SJSA1 (cell line): ENCODE data around the gene NID2. TPM values are rescaled to one million over a fixed set of nuclear protein-coding genes. Genes with fewer than 3 reads are reported as not detected.
A peak's percentile ranks its signal among the peaks of the same experiment; 100 is the strongest.

ENCODE experiments used
- DNase-seq, 2 experiments: peaks; one replicate each; pipeline ENCODE4 v3.0.0-alpha.2; 2015 to 2020; ENCODE audit warnings: low spot score in 2 of 2, low read depth in 1 of 2
- H3K27ac ChIP-seq: fragments of 250-450 bp; sonication (Bioruptor Pico); 2 replicates; pipeline ENCODE4 v1.5.1; 2020; ENCODE audit warnings: mild to moderate bottlenecking, moderate library complexity
- H3K27me3 ChIP-seq: fragments of 250-450 bp; sonication (Bioruptor Pico); replicated peaks from 2 replicates; pipeline ENCODE4 v1.5.1; 2020; ENCODE audit warnings: mild to moderate bottlenecking, moderate library complexity
- H3K36me3 ChIP-seq: fragments of 250-450 bp; sonication (Bioruptor Pico); 2 replicates; pipeline ENCODE4 v1.5.1; 2020; ENCODE audit warnings: mild to moderate bottlenecking
- H3K4me1 ChIP-seq: fragments of 250-450 bp; sonication (Bioruptor Pico); replicated peaks from 2 replicates; pipeline ENCODE4 v1.6.1; 2021; ENCODE audit warnings: mild to moderate bottlenecking
- H3K4me3 ChIP-seq: fragments of 250-450 bp; sonication (Bioruptor Pico); 2 replicates; pipeline ENCODE4 v1.5.1; 2020; ENCODE audit warnings: mild to moderate bottlenecking
- H3K9me3 ChIP-seq: fragments of 250-450 bp; sonication (Bioruptor Pico); replicated peaks from 2 replicates; pipeline ENCODE4 v1.5.1; 2020; ENCODE audit warnings: mild to moderate bottlenecking
- total RNA-seq: library from RNA; depleted of rRNA; stranded (reverse); fragments of >200 nt; shearing (Covaris generic); gene quantifications from 2 replicates; pipeline ENCODE4 v1.2.3, GENCODE V29; 2014

The NID2 gene
- total RNA-seq, 1 experiment from 2014 or later: 63.9 TPM

- H3K9me3 ChIP-seq: no peaks in the 10 kb centered on the region
- H3K36me3 ChIP-seq: peaks cover 48% of the 10 kb centered on the region
- H3K27me3 ChIP-seq: no peaks in the 10 kb centered on the region
- no peaks in the 10 kb centered on the region for H3K4me1 ChIP-seq
- no peak for DNase-seq
- H3K27ac ChIP-seq: no peak overlapping the region
- peak overlapping the region; percentile 83 for H3K4me3 ChIP-seq
Measured at GRCh38 chr14:51990488-51990887, 78.4 kb downstream of the NID2 start.

- no peaks in the 10 kb centered on the region for H3K9me3 ChIP-seq
- H3K4me3 ChIP-seq: peak within 1 kb of the TSS; percentile 83
- no peaks in the 10 kb centered on the region for H3K27me3 ChIP-seq
- DNase-seq: peak; percentile 79 to 89
- H3K36me3 ChIP-seq: peaks cover 38% of the 10 kb centered on the region
- no peaks in the 10 kb centered on the region for H3K4me1 ChIP-seq
- peak within 1 kb of the TSS; percentile 44 for H3K27ac ChIP-seq
Measured at GRCh38 chr14:51989293-51990234, 79.3 kb downstream of the NID2 start, which contains the start of gene RTRAF. Gene RTRAF, plus strand, starts transcription at chr14:51989546. Its CDS starts 94 bp downstream, at chr14:51989640.

GRCh38 chr14:51988221-51988620 lies 80.6 kb downstream of the NID2 start:
- DNase-seq: no peak
- no peaks in the 10 kb centered on the region for H3K4me1 ChIP-seq

GRCh38 chr14:51981218-51981854 lies 87.5 kb downstream of the NID2 start:
- no peak for DNase-seq
- H3K4me1 ChIP-seq: no peaks in the 10 kb centered on the region
- no peaks in the 10 kb centered on the region for H3K27me3 ChIP-seq
- no peaks in the 10 kb centered on the region for H3K9me3 ChIP-seq
- no peaks in the 10 kb centered on the region for H3K36me3 ChIP-seq
- no peak overlapping the region for H3K4me3 ChIP-seq
- no peak overlapping the region for H3K27ac ChIP-seq

More at GRCh38 chr14:51988221-51988620, 80.6 kb downstream of the NID2 start:
- Histone ChIP-seq H3K27me3 (no peaks in the 10 kb centered on the region), H3K9me3 (no peaks in the 10 kb centered on the region), H3K36me3 (peaks cover 25% of the 10 kb centered on the region), H3K4me3 (no peak overlapping the region), H3K27ac (no peak overlapping the region)

GRCh38 chr14:51979088-51979709 lies 89.7 kb downstream of the NID2 start:
- no peak overlapping the region for H3K27ac ChIP-seq
- H3K9me3 ChIP-seq: no peaks in the 10 kb centered on the region
- H3K4me3 ChIP-seq: no peak overlapping the region
- H3K27me3 ChIP-seq: no peaks in the 10 kb centered on the region
- H3K4me1 ChIP-seq: no peaks in the 10 kb centered on the region
- peak; percentile 61 to 77 for DNase-seq
- H3K36me3 ChIP-seq: no peaks in the 10 kb centered on the region

GRCh38 chr14:51978681-51979085 lies 90.2 kb downstream of the NID2 start:
- H3K36me3 ChIP-seq: no peaks in the 10 kb centered on the region
- H3K4me3 ChIP-seq: no peak overlapping the region
- no peaks in the 10 kb centered on the region for H3K27me3 ChIP-seq
- no peak overlapping the region for H3K27ac ChIP-seq
- no peak for DNase-seq
- no peaks in the 10 kb centered on the region for H3K9me3 ChIP-seq
- no peaks in the 10 kb centered on the region for H3K4me1 ChIP-seq

- Histone ChIP-seq H3K27me3 (no peaks in the 10 kb centered on the region), H3K4me3 (no peak overlapping the region), H3K27ac (no peak overlapping the region), H3K36me3 (no peaks in the 10 kb centered on the region), H3K4me1 (no peaks in the 10 kb centered on the region), H3K9me3 (no peaks in the 10 kb centered on the region)
- no peak for DNase-seq
Measured at GRCh38 chr14:51977075-51977474, 91.8 kb downstream of the NID2 start.

GRCh38 chr14:51972566-51972965 lies 96.3 kb downstream of the NID2 start:
- no peak for DNase-seq
- no peaks in the 10 kb centered on the region for H3K36me3 ChIP-seq
- no peak overlapping the region for H3K27ac ChIP-seq

GRCh38 chr14:51969852-51970540 lies 98.9 kb downstream of the NID2 start:
- no peak overlapping the region for H3K4me3 ChIP-seq
- no peaks in the 10 kb centered on the region for H3K27me3 ChIP-seq
- no peak overlapping the region for H3K27ac ChIP-seq
- no peaks in the 10 kb centered on the region for H3K4me1 ChIP-seq
- no peaks in the 10 kb centered on the region for H3K36me3 ChIP-seq
- no peaks in the 10 kb centered on the region for H3K9me3 ChIP-seq
- no peak for DNase-seq

More at GRCh38 chr14:51972566-51972965, 96.3 kb downstream of the NID2 start:
- Histone ChIP-seq H3K4me1 (no peaks in the 10 kb centered on the region), H3K9me3 (no peaks in the 10 kb centered on the region), H3K4me3 (no peak overlapping the region), H3K27me3 (no peaks in the 10 kb centered on the region)

GRCh38 chr14:51967521-51967920 lies 101.3 kb downstream of the NID2 start:
- Histone ChIP-seq H3K4me1 (peaks cover 10% of the 10 kb centered on the region), H3K9me3 (no peaks in the 10 kb centered on the region), H3K27ac (no peak overlapping the region), H3K27me3 (no peaks in the 10 kb centered on the region), H3K36me3 (no peaks in the 10 kb centered on the region), H3K4me3 (no peak overlapping the region)
- DNase-seq: no peak

- Histone ChIP-seq H3K4me3 (peak overlapping the region; percentile 6), H3K27ac (peak overlapping the region; percentile 26; the same call in 1 of the 2 replicates), H3K9me3 (no peaks in the 10 kb centered on the region), H3K27me3 (no peaks in the 10 kb centered on the region), H3K4me1 (peaks cover 32% of the 10 kb centered on the region), H3K36me3 (no peaks in the 10 kb centered on the region)
- peak in 1 of 2 experiments; percentile 28 for DNase-seq
Measured at GRCh38 chr14:51963286-51963685, 105.6 kb downstream of the NID2 start.

- Histone ChIP-seq H3K4me3 (no peak overlapping the region; the same call in 1 of the 2 replicates), H3K27ac (peak overlapping the region; percentile 26; the same call in 1 of the 2 replicates)
- peak in 1 of 2 experiments; percentile 14 for DNase-seq
Measured at GRCh38 chr14:51962711-51963110, 106.1 kb downstream of the NID2 start.

GRCh38 chr14:51960866-51961265 lies 108.0 kb downstream of the NID2 start:
- no peaks in the 10 kb centered on the region for H3K27me3 ChIP-seq
- DNase-seq: no peak
- no peak overlapping the region for H3K27ac ChIP-seq

More at GRCh38 chr14:51962711-51963110, 106.1 kb downstream of the NID2 start:
- H3K27me3 ChIP-seq: no peaks in the 10 kb centered on the region
- no peaks in the 10 kb centered on the region for H3K36me3 ChIP-seq
- peaks cover 38% of the 10 kb centered on the region for H3K4me1 ChIP-seq
- H3K9me3 ChIP-seq: no peaks in the 10 kb centered on the region

More at GRCh38 chr14:51960866-51961265, 108.0 kb downstream of the NID2 start:
- H3K36me3 ChIP-seq: no peaks in the 10 kb centered on the region
- no peak overlapping the region for H3K4me3 ChIP-seq
- peaks cover 42% of the 10 kb centered on the region for H3K4me1 ChIP-seq
- H3K9me3 ChIP-seq: no peaks in the 10 kb centered on the region
